HEK293T (cell line): ENCODE data around the gene SP6.

ENCODE experiments used
- CTCF ChIA-PET: fragments of 350-600 bp; formaldehyde crosslinking; extraction: SDS; loops from one replicate; lab custom pipeline; 2021; ENCODE audit warnings: antibody characterized with exemption, inconsistent platforms; lab: Yijun Ruan, JAX
- POLR2A ChIA-PET: fragments of 350-600 bp; formaldehyde crosslinking; extraction: SDS; loops from one replicate; lab custom pipeline; 2020; ENCODE audit warnings: antibody characterized with exemption, inconsistent platforms; lab: Yijun Ruan, JAX
- DNase-seq: peaks from one replicate; pipeline ENCODE4 v3.0.0; 2012; ENCODE audit warnings: mixed read lengths; ENCODE audit errors: extremely low spot score
- ARNT ChIP-seq: fragments of 450-650 bp; IDR thresholded peaks from 2 replicates; pipeline ENCODE4 v1.6.1; 2017; ENCODE audit warnings: mild to moderate bottlenecking
- BHLHE40 ChIP-seq: fragments of 450-650 bp; IDR thresholded peaks from 2 replicates; pipeline ENCODE4 v1.6.1; 2016; ENCODE audit warnings: mild to moderate bottlenecking, moderate library complexity, borderline replicate concordance
- CTBP1 ChIP-seq: fragments of 450-650 bp; IDR thresholded peaks from 2 replicates; pipeline ENCODE4 v1.6.1; 2016; ENCODE audit warnings: borderline replicate concordance
- ELF4 ChIP-seq: fragments of 450-650 bp; IDR thresholded peaks from 2 replicates; pipeline ENCODE4 v1.6.1; 2017; ENCODE audit warnings: antibody characterized with exemption
- FOXA1 ChIP-seq: fragments of 450-650 bp; IDR thresholded peaks from 2 replicates; pipeline ENCODE4 v1.6.1; 2016; ENCODE audit warnings: mild to moderate bottlenecking
- FOXK2 ChIP-seq: fragments of 450-650 bp; IDR thresholded peaks from 2 replicates; pipeline ENCODE4 v1.6.1; 2016; ENCODE audit warnings: mild to moderate bottlenecking
- FOXM1 ChIP-seq: fragments of 450-650 bp; IDR thresholded peaks from 2 replicates; pipeline ENCODE4 v1.6.1; 2017; ENCODE audit warnings: mild to moderate bottlenecking, borderline replicate concordance
- HDGF ChIP-seq: fragments of 450-650 bp; IDR thresholded peaks from 2 replicates; pipeline ENCODE4 v1.6.1; 2017; ENCODE audit warnings: antibody characterized with exemption, borderline replicate concordance
- L3MBTL2 ChIP-seq: fragments of 450-650 bp; conservative IDR thresholded peaks from 2 replicates; pipeline ENCODE4 v1.6.1; 2016; ENCODE audit warnings: mild to moderate bottlenecking
- LEF1 ChIP-seq: fragments of 450-650 bp; IDR thresholded peaks from 2 replicates; pipeline ENCODE4 v1.6.1; 2017; ENCODE audit warnings: mild to moderate bottlenecking, borderline replicate concordance
- NFRKB ChIP-seq: fragments of 450-650 bp; IDR thresholded peaks from 2 replicates; pipeline ENCODE4 v1.6.1; 2016; ENCODE audit warnings: mild to moderate bottlenecking, moderate library complexity
- PKNOX1 ChIP-seq: fragments of 450-650 bp; IDR thresholded peaks from 2 replicates; pipeline ENCODE4 v1.6.1; 2016
- SP1 ChIP-seq: fragments of 450-650 bp; IDR thresholded peaks from 2 replicates; pipeline ENCODE4 v1.6.1; 2017
- SUZ12 ChIP-seq: fragments of 450-650 bp; IDR thresholded peaks from 2 replicates; pipeline ENCODE4 v1.6.1; 2016; ENCODE audit warnings: mild to moderate bottlenecking
- TARDBP ChIP-seq: fragments of 450-650 bp; IDR thresholded peaks from 2 replicates; pipeline ENCODE4 v1.6.1; 2016
- ZNF384 ChIP-seq: fragments of 450-650 bp; IDR thresholded peaks from 2 replicates; pipeline ENCODE4 v1.6.1; 2016

The SP6 gene

GRCh38 chr17:47872651-47873161 is 21.7 kb upstream of the SP6 start:
- POLR2A ChIA-PET = interaction anchor here (1.0 to 2.0 kb wide), 3 partner anchors 10 to 68 kb away, joined by 3 to 5 read pairs (median 3); partner anchors contain the start of genes PNPO and SP2
- CTCF ChIA-PET = no interaction called here
- DNase-seq = no peak
- TF ChIP-seq SP1 = no peak
- TF ChIP-seq LEF1 = no peak

DNA sequence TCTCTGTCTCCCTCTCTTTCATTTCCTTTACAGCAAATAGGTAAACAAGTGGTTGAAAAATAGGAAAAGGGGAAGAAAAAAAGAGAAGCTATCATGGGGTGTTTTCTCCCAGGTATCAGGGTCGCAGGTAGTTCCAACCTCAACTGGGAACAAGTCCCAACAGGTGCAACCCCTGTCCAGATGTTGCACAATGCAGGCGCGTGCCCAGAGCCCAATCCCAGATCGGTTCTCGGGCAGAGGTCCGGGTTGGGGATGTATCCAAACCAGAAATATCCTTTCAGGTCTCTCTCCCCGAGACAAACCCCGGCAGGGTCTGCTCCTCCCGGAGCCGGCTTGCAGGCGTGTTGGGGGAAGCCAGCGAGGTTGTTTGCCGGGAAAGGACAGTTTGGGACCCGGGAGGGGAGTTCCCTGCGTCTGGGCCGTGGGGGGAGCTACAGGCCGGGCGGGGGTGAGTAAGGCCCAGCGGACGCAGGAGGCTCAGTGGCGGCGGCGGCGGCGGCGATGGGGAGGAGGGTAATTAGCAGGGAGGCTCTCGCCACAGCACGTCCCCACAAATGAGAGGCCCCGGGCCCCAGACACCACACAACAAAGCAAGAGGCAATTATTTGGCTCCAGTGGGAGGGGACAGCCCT is 21.2 kb upstream of the SP6 start:
- no peak for DNase-seq
- CTCF ChIA-PET = no interaction called here
- POLR2A ChIA-PET = interaction anchor here (1.0 to 2.0 kb wide), 3 partner anchors 10 to 69 kb away, joined by 3 to 5 read pairs (median 3); partner anchors contain the start of genes PNPO and SP2
- TF ChIP-seq ZNF384 (no peak), FOXA1 (no peak), FOXK2 (no peak), CTBP1 (no peak), L3MBTL2 (no peak), ELF4 (no peak), TARDBP (no peak), FOXM1 (no peak), ARNT (no peak), PKNOX1 (no peak), LEF1 (no peak), BHLHE40 (no peak), HDGF (no peak), SUZ12 (no peak), SP1 (no peak), NFRKB (no peak)

DNA sequence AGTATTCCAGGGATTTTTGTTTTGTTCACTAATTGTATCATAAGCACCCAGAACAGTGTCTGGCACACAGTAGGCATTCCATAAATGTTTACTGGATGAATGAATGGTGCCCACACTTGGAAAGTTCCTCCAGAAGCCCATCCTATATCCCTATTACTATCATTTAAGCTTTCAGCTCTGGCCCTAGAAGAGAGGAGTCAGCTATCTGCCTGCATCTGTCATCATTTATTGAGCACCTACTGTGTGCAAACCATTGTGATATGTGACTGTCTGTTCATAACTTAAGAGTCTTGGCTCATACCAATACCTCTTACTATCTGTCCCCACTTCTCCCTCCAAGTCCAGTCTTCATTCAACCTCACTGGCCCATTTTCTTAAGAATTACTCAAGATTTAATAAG is 20.1 kb upstream of the SP6 start:
- CTCF ChIA-PET = interaction anchor here (1.0 kb wide), 1 partner anchor 9 kb away, joined by 3 read pairs; no protein-coding TSS in a partner anchor
- POLR2A ChIA-PET = interaction anchor here (1.2 to 2.0 kb wide), 2 partner anchors 18 to 70 kb away, joined by 3 to 5 read pairs; partner anchors contain the start of gene PNPO
- DNase-seq = no peak
- TF ChIP-seq HDGF (no peak), FOXK2 (no peak), ELF4 (no peak), LEF1 (no peak), BHLHE40 (no peak), FOXM1 (no peak), PKNOX1 (no peak), TARDBP (no peak), FOXA1 (no peak), ZNF384 (no peak)

DNA sequence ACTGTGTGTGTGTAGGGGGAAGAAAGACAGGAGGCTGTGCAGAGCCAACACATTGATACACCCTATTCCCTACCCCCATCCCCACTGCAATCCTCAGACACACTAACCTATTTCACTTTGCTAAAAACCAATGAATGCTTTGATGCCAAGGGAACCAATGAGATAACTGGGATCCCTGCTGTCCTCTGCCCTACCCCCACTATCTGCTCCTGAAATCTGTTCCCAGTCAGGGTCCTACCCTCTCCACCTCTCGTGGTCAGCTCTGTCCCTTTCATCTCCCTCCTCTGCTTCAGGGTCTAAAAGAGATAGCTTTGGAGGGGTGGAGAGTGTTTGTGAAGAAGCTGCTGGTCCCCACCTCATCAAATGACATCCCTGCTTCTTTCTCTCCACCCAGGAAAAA is 19.1 kb upstream of the SP6 start:
- TF ChIP-seq FOXK2 (no peak), NFRKB (no peak), FOXA1 (no peak), BHLHE40 (no peak)
- DNase-seq = no peak
- CTCF ChIA-PET = interaction anchor here (1.0 to 1.3 kb wide), 2 partner anchors 10 to 19 kb away, joined by 3 to 5 read pairs; partner anchors contain the start of gene SP6
- POLR2A ChIA-PET = interaction anchor here (1.0 kb wide), 1 partner anchor 26 kb away, joined by 3 read pairs; the partner anchor contains the start of gene SP2

- CTCF ChIA-PET = no interaction called here
- TF ChIP-seq TARDBP (no peak), BHLHE40 (no peak), ARNT (no peak), FOXM1 (no peak), SP1 (no peak), SUZ12 (no peak), LEF1 (no peak), PKNOX1 (no peak), HDGF (no peak), ZNF384 (no peak), NFRKB (no peak), FOXA1 (no peak)
- no peak for DNase-seq
- POLR2A ChIA-PET = interaction anchor here (0.8 kb wide), 1 partner anchor 38 kb away, joined by 3 read pairs; the partner anchor contains the start of genes LRRC46 and MRPL10
Measured at GRCh38 chr17:47869114-47869513, 18.2 kb upstream of the SP6 start.

DNA sequence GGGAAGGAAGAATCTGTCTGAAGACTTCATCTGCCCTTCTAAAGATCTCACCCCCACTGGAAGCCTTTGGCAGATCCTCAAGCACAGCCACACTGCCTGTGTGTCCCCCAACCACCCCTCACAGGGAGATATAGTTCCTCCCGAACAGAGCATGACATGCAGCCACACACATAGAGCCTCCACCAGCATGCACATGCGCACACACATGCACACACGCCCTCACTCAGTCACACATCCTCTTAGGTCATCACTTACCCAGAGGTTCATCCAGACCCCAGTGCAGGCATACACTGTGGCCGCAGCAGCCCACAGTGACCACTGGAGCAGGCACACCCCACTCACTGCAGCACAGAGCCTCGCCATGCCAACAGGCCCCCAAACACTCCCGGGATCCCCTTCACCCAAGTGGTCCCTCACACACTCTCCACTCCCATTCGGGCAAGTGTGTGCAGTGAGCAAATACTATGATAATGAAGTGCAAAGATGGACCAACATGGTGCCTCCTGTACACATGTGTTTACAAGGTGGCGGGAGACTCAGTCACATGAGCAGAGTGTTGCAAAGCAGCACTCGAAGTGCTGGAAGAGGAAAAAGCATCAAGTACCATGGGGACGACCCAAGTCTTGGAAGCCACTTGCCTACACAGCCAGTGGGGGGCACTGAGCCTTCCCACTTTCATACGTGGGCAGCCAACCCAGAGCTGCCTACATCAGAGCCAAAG is 17.0 kb upstream of the SP6 start:
- no peak for DNase-seq
- CTCF ChIA-PET = no interaction called here
- POLR2A ChIA-PET = no interaction called here
- TF ChIP-seq L3MBTL2 (0 out of 2 replicates have a peak, but pooled peaks have one; percentile 25), CTBP1 (no peak)
